ENCODE data around the gene ERVK3-1. TPM values are rescaled to one million over a fixed set of nuclear protein-coding genes. Genes with fewer than 3 reads are reported as not detected.

The ERVK3-1 gene, protein sequence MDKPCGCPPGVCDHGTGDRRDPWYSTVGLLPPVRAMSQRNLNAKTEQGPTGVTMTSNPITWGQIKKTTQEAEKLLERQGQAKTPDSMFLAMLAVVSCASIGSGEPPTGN
- total RNA-seq (2016; rRNA removed; fragmentation: Illumina TruSeq; extraction: Trizol) (38.7 and 39.5 TPM in 2 replicates), polyA plus RNA-seq (2011; rRNA removed) (28.5 and 31.5 TPM in 2 replicates), polyA minus RNA-seq (2011; rRNA and poly(A)+ RNA removed; ENCODE audit: low replicate concordance) (14.6 and 39.2 TPM in 2 replicates), Bru-seq, nascent RNA (percentile 60 among the genes with signal in this experiment), BruChase-seq, experiment 1, labeled RNA remaining after a 6-hour chase (percentile 76 among the genes with signal in this experiment), BruChase-seq, experiment 2, labeled RNA remaining after a 2-hour chase (percentile 69 among the genes with signal in this experiment)
- total RNA-seq (2016; cell fraction: cytosol; rRNA removed; fragmentation: Illumina TruSeq; extraction: Trizol; ENCODE audit: low read depth): 10.6 and 10.8 TPM in 2 replicates
- 41.5 and 44.3 TPM in 2 replicates for total RNA-seq (2016; cell fraction: insoluble cytoplasmic fraction; rRNA removed; fragmentation: Illumina TruSeq; extraction: Trizol)
- 15.6 and 18.0 TPM in 2 replicates for total RNA-seq (2016; cell fraction: membrane; rRNA removed; fragmentation: Illumina TruSeq; extraction: Trizol)
- total RNA-seq (2016; cell fraction: nucleus; rRNA removed; fragmentation: Illumina TruSeq; extraction: Trizol): 51.9 and 53.4 TPM in 2 replicates
- 15.3 and 19.4 TPM in 2 replicates for polyA plus RNA-seq (2011; cell fraction: cytosol; rRNA removed)
- polyA plus RNA-seq (2011; cell fraction: nucleus; rRNA removed): 62.5 and 78.5 TPM in 2 replicates
- polyA plus RNA-seq (2012): 27.8 and 28.4 TPM in 2 replicates
- 7.8 and 11.0 TPM in 2 replicates for polyA plus RNA-seq (2016; cell fraction: cytosol; fragmentation: Illumina TruSeq; extraction: Trizol; ENCODE audit: low read depth)
- polyA plus RNA-seq (2016; cell fraction: insoluble cytoplasmic fraction; fragmentation: Illumina TruSeq; extraction: Trizol; ENCODE audit: low read depth): 45.4 and 56.5 TPM in 2 replicates
- 14.2 and 16.8 TPM in 2 replicates for polyA plus RNA-seq (2016; cell fraction: membrane; fragmentation: Illumina TruSeq; extraction: Trizol; ENCODE audit: low read depth)
- polyA plus RNA-seq (2016; cell fraction: nucleus; fragmentation: Illumina TruSeq; extraction: Trizol; ENCODE audit: insufficient read depth, low read depth): 103 and 124 TPM in 2 replicates
- polyA minus RNA-seq (2011; cell fraction: cytosol; rRNA and poly(A)+ RNA removed): 2.7 and 5.5 TPM in 2 replicates
- 73.4 and 89.9 TPM in 2 replicates for polyA minus RNA-seq (2011; cell fraction: nucleus; rRNA and poly(A)+ RNA removed)
- long read RNA-seq, experiment 1, transcript ERVK3-1-201 (4 exons, 1,469 nt): major isoform, 25 of 36 reads
- long read RNA-seq, experiment 1, partial matches to known transcripts: 2 of 36 reads
- long read RNA-seq, experiment 1, other reads (novel, unspliced or antisense): 5 of 36 reads
- long read RNA-seq, experiment 2, transcript ERVK3-1-201 (4 exons, 1,469 nt): major isoform, 70 of 110 reads
- long read RNA-seq, experiment 2, partial matches to known transcripts: 17 of 110 reads
- long read RNA-seq, experiment 2, other reads (novel, unspliced or antisense): 16 of 110 reads

DNA sequence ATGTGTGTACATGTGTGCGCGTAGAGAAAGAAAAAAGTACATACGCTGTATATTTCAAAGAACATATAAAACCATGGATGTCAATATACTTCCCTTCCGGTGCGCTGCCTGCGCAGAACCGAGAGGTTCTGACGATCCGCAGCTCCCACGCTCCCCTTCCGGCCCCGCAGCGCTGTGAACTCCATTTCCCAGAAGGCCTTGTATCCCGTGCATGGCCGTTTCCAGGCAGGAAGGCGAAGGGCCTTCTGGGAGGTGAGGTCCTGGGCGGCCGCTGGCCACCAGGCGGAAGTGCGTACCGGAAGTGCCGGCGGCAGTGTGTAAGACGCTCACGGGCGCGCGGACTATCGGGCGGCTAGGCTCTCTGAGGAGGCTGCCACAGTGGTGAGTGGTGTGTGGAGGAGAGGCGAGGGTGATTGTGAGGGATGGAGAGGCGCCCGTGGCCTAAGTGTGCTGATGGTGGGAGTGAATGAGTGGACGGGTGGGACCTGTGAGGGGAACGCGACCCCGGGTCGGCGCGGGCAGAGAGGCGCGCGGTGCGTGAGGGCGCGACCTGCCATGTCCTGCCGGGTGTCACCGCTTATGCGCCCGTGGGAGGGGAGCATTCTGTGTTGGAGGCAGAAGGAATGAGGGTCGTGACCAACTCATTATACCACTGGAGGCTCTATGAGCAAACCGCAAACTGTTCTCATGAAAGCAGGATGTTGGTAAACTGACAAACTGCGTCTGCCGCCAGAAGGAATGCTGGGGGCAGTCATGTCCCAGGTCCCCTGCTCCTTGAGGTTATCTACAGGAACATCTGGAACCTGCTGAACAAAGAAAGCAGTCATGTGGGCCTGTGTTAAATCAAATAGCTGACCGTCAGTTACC, at the start of gene ERVK3-1:
ERVK3-1 (plus strand) TSS at position 313 of the 867 bp plus-strand sequence. CDS start 6,792 bp downstream, outside the sequence.
- ChIA-PET CTCF (ENCODE audit: low intra/inter-chr PET ratio, low total read pairs) (no interaction called here), POLR2A (interaction anchor here (0.6 to 1.6 kb wide), 10 partner anchors 12 to 194 kb away, joined by 3 to 10 read pairs (median 3); partner anchors contain the start of genes ZNF274, ZNF497, ZNF544 and ZNF8)
- Histone ChIP-seq H4K20me1 (ENCODE audit: insufficient read depth, low read length) (peaks cover 7% of the 10 kb centered on the region; the same call in 1 of the 2 replicates), H3K4me1 (ENCODE audit: insufficient read depth, low read length) (peaks cover 26% of the 10 kb centered on the region), H3K27me3 (ENCODE audit: control insufficient read depth in 1 of 2, insufficient read depth in 2 of 2, low read length in 2 of 2) (no peaks in the 10 kb centered on the region; a peak in 1 of 5 replicates), H3K36me3 (replicated peaks in 1 of 2; ENCODE audit: control insufficient read depth in 1 of 2, insufficient read depth in 2 of 2, low read length in 2 of 2) (peaks cover 14 to 37% of the 10 kb centered on the region in 2 experiments; a peak in 4 of 5 replicates), H3K9me3 (ENCODE audit: low read length) (no peaks in the 10 kb centered on the region), H3K4me2 (ENCODE audit: low read depth, low read length) (peak within 1 kb of the TSS; percentile 84), H2AFZ (ENCODE audit: low read length) (peak within 1 kb of the TSS; percentile 91), H3K27ac (ENCODE audit: extremely low read length, insufficient read depth, low read length) (peak within 1 kb of the TSS; percentile 66), H3K9ac (ENCODE audit: insufficient read depth, low read depth, low read length) (peak within 1 kb of the TSS; percentile 88), H3K4me3 (replicated peaks in 1 of 3; ENCODE audit: insufficient read depth in 1 of 3, low read depth in 2 of 3, low read length in 3 of 3) (peak within 1 kb of the TSS; percentile 83 to 100 (median 97)), H3K79me2 (ENCODE audit: insufficient read depth, low read length) (peaks cover 19% of the 10 kb centered on the region)
- FAIRE-seq: peak; percentile 95
- BruUV-seq (replicated peaks): no TSS peak
- peak; percentile 98 for ATAC-seq
- intact Hi-C loops (cut with micrococcal nuclease; ENCODE audit: unreplicated experiment) (loop anchor here (1.0 to 5.0 kb wide), 2 partner anchors 27 to 123 kb away; partner anchors contain the start of genes ZNF274 and ZNF8), in situ Hi-C loops (cut with HindIII; ENCODE audit: extremely low pct_ligation_motif_present, low pct_unique_long_range_greater_than_20kb) (loop anchor here (5.0 kb wide), 1 partner anchor 123 kb away; the partner anchor contains the start of gene ZNF274)
- 1% methylated on average over 44 of the region's 55 CpGs for WGBS (ENCODE audit: low lambda C conversion rate)
- DNase-seq (ENCODE audit: low spot score): peak; percentile 96
- TF ChIP-seq KDM1A (CRISPR knock-in tag; IDR thresholded peaks at IDR 0.05) (no peak), ZKSCAN8 (CRISPR knock-in tag; IDR thresholded peaks at IDR 0.05; ENCODE audit: borderline replicate concordance) (0 out of 2 replicates have a peak, but pooled peaks have one; percentile 56), ZNF451 (CRISPR knock-in tag; IDR thresholded peaks at IDR 0.05) (no peak), MTA3 (CRISPR knock-in tag; IDR thresholded peaks at IDR 0.05) (no peak), MAZ (IDR thresholded peaks at IDR 0.05; ENCODE audit: borderline replicate concordance, low read depth, low read length) (no peak), MAZ (CRISPR knock-in tag; IDR thresholded peaks at IDR 0.05; ENCODE audit: low read depth) (peak; percentile 71), ZNF713 (CRISPR knock-in tag; IDR thresholded peaks at IDR 0.05) (0 out of 2 replicates have a peak, but pooled peaks have one; percentile 29)
- TF ChIP-seq, protein P1, sequence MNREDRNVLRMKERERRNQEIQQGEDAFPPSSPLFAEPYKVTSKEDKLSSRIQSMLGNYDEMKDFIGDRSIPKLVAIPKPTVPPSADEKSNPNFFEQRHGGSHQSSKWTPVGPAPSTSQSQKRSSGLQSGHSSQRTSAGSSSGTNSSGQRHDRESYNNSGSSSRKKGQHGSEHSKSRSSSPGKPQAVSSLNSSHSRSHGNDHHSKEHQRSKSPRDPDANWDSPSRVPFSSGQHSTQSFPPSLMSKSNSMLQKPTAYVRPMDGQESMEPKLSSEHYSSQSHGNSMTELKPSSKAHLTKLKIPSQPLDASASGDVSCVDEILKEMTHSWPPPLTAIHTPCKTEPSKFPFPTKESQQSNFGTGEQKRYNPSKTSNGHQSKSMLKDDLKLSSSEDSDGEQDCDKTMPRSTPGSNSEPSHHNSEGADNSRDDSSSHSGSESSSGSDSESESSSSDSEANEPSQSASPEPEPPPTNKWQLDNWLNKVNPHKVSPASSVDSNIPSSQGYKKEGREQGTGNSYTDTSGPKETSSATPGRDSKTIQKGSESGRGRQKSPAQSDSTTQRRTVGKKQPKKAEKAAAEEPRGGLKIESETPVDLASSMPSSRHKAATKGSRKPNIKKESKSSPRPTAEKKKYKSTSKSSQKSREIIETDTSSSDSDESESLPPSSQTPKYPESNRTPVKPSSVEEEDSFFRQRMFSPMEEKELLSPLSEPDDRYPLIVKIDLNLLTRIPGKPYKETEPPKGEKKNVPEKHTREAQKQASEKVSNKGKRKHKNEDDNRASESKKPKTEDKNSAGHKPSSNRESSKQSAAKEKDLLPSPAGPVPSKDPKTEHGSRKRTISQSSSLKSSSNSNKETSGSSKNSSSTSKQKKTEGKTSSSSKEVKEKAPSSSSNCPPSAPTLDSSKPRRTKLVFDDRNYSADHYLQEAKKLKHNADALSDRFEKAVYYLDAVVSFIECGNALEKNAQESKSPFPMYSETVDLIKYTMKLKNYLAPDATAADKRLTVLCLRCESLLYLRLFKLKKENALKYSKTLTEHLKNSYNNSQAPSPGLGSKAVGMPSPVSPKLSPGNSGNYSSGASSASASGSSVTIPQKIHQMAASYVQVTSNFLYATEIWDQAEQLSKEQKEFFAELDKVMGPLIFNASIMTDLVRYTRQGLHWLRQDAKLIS (CRISPR knock-in tag; IDR thresholded peaks at IDR 0.05): no peak
- TF ChIP-seq, protein P2, sequence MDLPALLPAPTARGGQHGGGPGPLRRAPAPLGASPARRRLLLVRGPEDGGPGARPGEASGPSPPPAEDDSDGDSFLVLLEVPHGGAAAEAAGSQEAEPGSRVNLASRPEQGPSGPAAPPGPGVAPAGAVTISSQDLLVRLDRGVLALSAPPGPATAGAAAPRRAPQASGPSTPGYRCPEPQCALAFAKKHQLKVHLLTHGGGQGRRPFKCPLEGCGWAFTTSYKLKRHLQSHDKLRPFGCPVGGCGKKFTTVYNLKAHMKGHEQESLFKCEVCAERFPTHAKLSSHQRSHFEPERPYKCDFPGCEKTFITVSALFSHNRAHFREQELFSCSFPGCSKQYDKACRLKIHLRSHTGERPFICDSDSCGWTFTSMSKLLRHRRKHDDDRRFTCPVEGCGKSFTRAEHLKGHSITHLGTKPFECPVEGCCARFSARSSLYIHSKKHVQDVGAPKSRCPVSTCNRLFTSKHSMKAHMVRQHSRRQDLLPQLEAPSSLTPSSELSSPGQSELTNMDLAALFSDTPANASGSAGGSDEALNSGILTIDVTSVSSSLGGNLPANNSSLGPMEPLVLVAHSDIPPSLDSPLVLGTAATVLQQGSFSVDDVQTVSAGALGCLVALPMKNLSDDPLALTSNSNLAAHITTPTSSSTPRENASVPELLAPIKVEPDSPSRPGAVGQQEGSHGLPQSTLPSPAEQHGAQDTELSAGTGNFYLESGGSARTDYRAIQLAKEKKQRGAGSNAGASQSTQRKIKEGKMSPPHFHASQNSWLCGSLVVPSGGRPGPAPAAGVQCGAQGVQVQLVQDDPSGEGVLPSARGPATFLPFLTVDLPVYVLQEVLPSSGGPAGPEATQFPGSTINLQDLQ (CRISPR knock-in tag; IDR thresholded peaks at IDR 0.05): peak; percentile 44; the same call in 1 of the 2 replicates
